ENCODE results near the gene CIAO2B. TPM values are rescaled to one million over a fixed set of nuclear protein-coding genes. Genes with fewer than 3 reads are reported as not detected.
A peak's percentile ranks its signal among the peaks of the same experiment; 100 is the strongest.
"Not testable (repeated sequence)": the region's sequence is repeated elsewhere in the genome, so short reads cannot be mapped to it uniquely, and the experiment has no call there.

Gene CIAO2B
- total and polyA plus RNA-seq, 4 donors: 51.9 to 165 (median 105) TPM

GRCh38 chr16:66960270-66960669 is 26.1 kb upstream of the CIAO2B start:
- 87 to 91% methylated on average over 1 of the region's 1 CpG for WGBS, 2 donors
- no peak overlapping the region for H3K27ac ChIP-seq (ENCODE audit: low read depth in 1 of 2, low read length in 2 of 2)

GRCh38 chr16:66959704-66960161 is 25.5 kb upstream of the CIAO2B start:
- DNase-seq (peak in 1 of 2 donors; percentile 67), ATAC-seq (ENCODE audit: low FRiP score) (no peak)
- Histone ChIP-seq H3K27ac (ENCODE audit: low read depth in 1 of 2, low read length in 2 of 2) (no peak overlapping the region), H3K36me3 (ENCODE audit: control insufficient read depth in 1 of 2, insufficient read depth in 2 of 2, low read length in 1 of 2) (no peaks in the 10 kb centered on the region), H3K27me3 (ENCODE audit: control insufficient read depth in 1 of 2, insufficient read depth in 2 of 2, low read length in 1 of 2) (no peaks in the 10 kb centered on the region), H3K4me1 (ENCODE audit: control insufficient read depth in 1 of 2, insufficient read depth in 2 of 2, low read length in 2 of 2) (no peaks in the 10 kb centered on the region), H3K9me3 (ENCODE audit: control insufficient read depth, low read length) (no peaks in the 10 kb centered on the region), H3K4me3 (ENCODE audit: low read length in 2 of 2) (no peak overlapping the region)
- WGBS, 2 donors: 52 to 57% methylated on average over 5 of the region's 5 CpGs
- intact Hi-C loops (cut with DNase I): no loop called here

More at GRCh38 chr16:66960270-66960669, 26.1 kb upstream of the CIAO2B start:
- Histone ChIP-seq H3K9me3 (ENCODE audit: control insufficient read depth, low read length) (no peaks in the 10 kb centered on the region), H3K4me1 (ENCODE audit: control insufficient read depth in 1 of 2, insufficient read depth in 2 of 2, low read length in 2 of 2) (no peaks in the 10 kb centered on the region), H3K27me3 (ENCODE audit: control insufficient read depth in 1 of 2, insufficient read depth in 2 of 2, low read length in 1 of 2) (no peaks in the 10 kb centered on the region), H3K36me3 (ENCODE audit: control insufficient read depth in 1 of 2, insufficient read depth in 2 of 2, low read length in 1 of 2) (no peaks in the 10 kb centered on the region), H3K4me3 (ENCODE audit: low read length in 2 of 2) (no peak overlapping the region)
- ATAC-seq (ENCODE audit: low FRiP score) (no peak), DNase-seq (no peak)
- intact Hi-C loops (cut with DNase I): no loop called here

- Histone ChIP-seq H3K36me3 (ENCODE audit: control insufficient read depth in 1 of 2, insufficient read depth in 2 of 2, low read length in 1 of 2) (no peaks in the 10 kb centered on the region), H3K4me3 (ENCODE audit: low read length in 2 of 2) (no peak overlapping the region), H3K27ac (ENCODE audit: low read depth in 1 of 2, low read length in 2 of 2) (no peak overlapping the region), H3K27me3 (ENCODE audit: control insufficient read depth in 1 of 2, insufficient read depth in 2 of 2, low read length in 1 of 2) (no peaks in the 10 kb centered on the region), H3K9me3 (ENCODE audit: control insufficient read depth, low read length) (no peaks in the 10 kb centered on the region), H3K4me1 (ENCODE audit: control insufficient read depth in 1 of 2, insufficient read depth in 2 of 2, low read length in 2 of 2) (no peaks in the 10 kb centered on the region)
- 84 to 85% methylated on average over 7 of the region's 7 CpGs for WGBS, 2 donors
- no peak for DNase-seq
- ATAC-seq (ENCODE audit: low FRiP score): no peak
- intact Hi-C loops (cut with DNase I): no loop called here
Observed at GRCh38 chr16:66958857-66959703, 24.9 kb upstream of the CIAO2B start.

- H3K27ac ChIP-seq (ENCODE audit: low read depth in 1 of 2, low read length in 2 of 2); H3K4me3 ChIP-seq (ENCODE audit: low read length in 2 of 2); intact Hi-C loops (cut with DNase I); DNase-seq; H3K27me3 ChIP-seq (ENCODE audit: control insufficient read depth in 1 of 2, insufficient read depth in 2 of 2, low read length in 1 of 2); H3K36me3 ChIP-seq (ENCODE audit: control insufficient read depth in 1 of 2, insufficient read depth in 2 of 2, low read length in 1 of 2); ATAC-seq (ENCODE audit: low FRiP score); H3K4me1 ChIP-seq (ENCODE audit: control insufficient read depth in 1 of 2, insufficient read depth in 2 of 2, low read length in 2 of 2); H3K9me3 ChIP-seq (ENCODE audit: control insufficient read depth, low read length): not testable (repeated sequence)
- WGBS, 2 donors: 80 to 88% methylated on average over 1 of the region's 1 CpG
Observed at GRCh38 chr16:66956154-66956457, 21.9 kb upstream of the CIAO2B start.

- not testable (repeated sequence) for H3K27ac ChIP-seq (ENCODE audit: low read depth in 1 of 2, low read length in 2 of 2)
Observed at GRCh38 chr16:66955363-66956153, 21.4 kb upstream of the CIAO2B start.

GRCh38 chr16:66954097-66954659 is 20.0 kb upstream of the CIAO2B start:
- ATAC-seq (ENCODE audit: low FRiP score): no peak
- DNase-seq: peak; percentile 79 to 88
- Histone ChIP-seq H3K9me3 (ENCODE audit: control insufficient read depth, low read length) (no peaks in the 10 kb centered on the region), H3K27ac (ENCODE audit: low read depth in 1 of 2, low read length in 2 of 2) (no peak overlapping the region), H3K4me3 (ENCODE audit: low read length in 2 of 2) (no peak overlapping the region), H3K36me3 (ENCODE audit: control insufficient read depth in 1 of 2, insufficient read depth in 2 of 2, low read length in 1 of 2) (no peaks in the 10 kb centered on the region), H3K27me3 (ENCODE audit: control insufficient read depth in 1 of 2, insufficient read depth in 2 of 2, low read length in 1 of 2) (no peaks in the 10 kb centered on the region), H3K4me1 (ENCODE audit: control insufficient read depth in 1 of 2, insufficient read depth in 2 of 2, low read length in 2 of 2) (no peaks in the 10 kb centered on the region)
- intact Hi-C loops (cut with DNase I): no loop called here
- WGBS, 2 donors: 18 to 20% methylated on average over 8 of the region's 8 CpGs

More at GRCh38 chr16:66955363-66956153, 21.4 kb upstream of the CIAO2B start:
- H3K36me3 ChIP-seq (ENCODE audit: control insufficient read depth in 1 of 2, insufficient read depth in 2 of 2, low read length in 1 of 2); intact Hi-C loops (cut with DNase I); H3K4me3 ChIP-seq (ENCODE audit: low read length in 2 of 2); DNase-seq; H3K9me3 ChIP-seq (ENCODE audit: control insufficient read depth, low read length); H3K4me1 ChIP-seq (ENCODE audit: control insufficient read depth in 1 of 2, insufficient read depth in 2 of 2, low read length in 2 of 2); ATAC-seq (ENCODE audit: low FRiP score); H3K27me3 ChIP-seq (ENCODE audit: control insufficient read depth in 1 of 2, insufficient read depth in 2 of 2, low read length in 1 of 2): not testable (repeated sequence)
- 81 to 82% methylated on average over 17 of the region's 17 CpGs for WGBS, 2 donors

- Histone ChIP-seq H3K36me3 (ENCODE audit: control insufficient read depth in 1 of 2, insufficient read depth in 2 of 2, low read length in 1 of 2) (no peaks in the 10 kb centered on the region), H3K4me3 (ENCODE audit: low read length in 2 of 2) (no peak overlapping the region), H3K27ac (ENCODE audit: low read depth in 1 of 2, low read length in 2 of 2) (no peak overlapping the region), H3K27me3 (ENCODE audit: control insufficient read depth in 1 of 2, insufficient read depth in 2 of 2, low read length in 1 of 2) (no peaks in the 10 kb centered on the region), H3K4me1 (ENCODE audit: control insufficient read depth in 1 of 2, insufficient read depth in 2 of 2, low read length in 2 of 2) (no peaks in the 10 kb centered on the region), H3K9me3 (ENCODE audit: control insufficient read depth, low read length) (no peaks in the 10 kb centered on the region)
- ATAC-seq (ENCODE audit: low FRiP score): no peak
- 85 to 89% methylated on average over 10 of the region's 10 CpGs for WGBS, 2 donors
- intact Hi-C loops (cut with DNase I): no loop called here
- DNase-seq: no peak
Observed at GRCh38 chr16:66953462-66954096, 19.4 kb upstream of the CIAO2B start.

GRCh38 chr16:66952430-66953110 is 18.4 kb upstream of the CIAO2B start:
- WGBS, 2 donors: 82 to 84% methylated on average over 7 of the region's 7 CpGs
- ATAC-seq (ENCODE audit: low FRiP score): no peak
- Histone ChIP-seq H3K9me3 (ENCODE audit: control insufficient read depth, low read length) (no peaks in the 10 kb centered on the region), H3K27me3 (ENCODE audit: control insufficient read depth in 1 of 2, insufficient read depth in 2 of 2, low read length in 1 of 2) (no peaks in the 10 kb centered on the region), H3K36me3 (ENCODE audit: control insufficient read depth in 1 of 2, insufficient read depth in 2 of 2, low read length in 1 of 2) (no peaks in the 10 kb centered on the region), H3K4me3 (ENCODE audit: low read length in 2 of 2) (no peak overlapping the region), H3K27ac (ENCODE audit: low read depth in 1 of 2, low read length in 2 of 2) (no peak overlapping the region), H3K4me1 (ENCODE audit: control insufficient read depth in 1 of 2, insufficient read depth in 2 of 2, low read length in 2 of 2) (no peaks in the 10 kb centered on the region)
- intact Hi-C loops (cut with DNase I): no loop called here
- no peak for DNase-seq

Data from aorta (tissue), 5 donors.